PFSK-1 (cell line): ENCODE measurements around the gene C1orf159.
A peak's percentile ranks its signal among the peaks of the same experiment; 100 is the strongest.

ENCODE experiments used
- FOXP2 ChIP-seq: optimal IDR thresholded peaks from 2 replicates; pipeline ENCODE3; 2011; ENCODE audit warnings: borderline replicate concordance, control low read depth, inconsistent platforms; ENCODE audit not compliant: insufficient read depth; ENCODE audit errors: extremely low read length, extremely low read depth
- POLR2AphosphoS5 ChIP-seq: IDR thresholded peaks from 2 replicates; pipeline ENCODE4 v1.6.1; 2012; ENCODE audit warnings: low read depth, mild to moderate bottlenecking, control low read depth, low read length, moderate library complexity
- SIN3A ChIP-seq: IDR thresholded peaks from 2 replicates; pipeline ENCODE4 v1.6.1; 2012; ENCODE audit warnings: mild to moderate bottlenecking, low read length, moderate library complexity, borderline replicate concordance; ENCODE audit not compliant: insufficient read depth
- TAF1 ChIP-seq: IDR thresholded peaks from 2 replicates; pipeline ENCODE4 v1.6.1; 2012; ENCODE audit warnings: low read length, control low read depth, borderline replicate concordance; ENCODE audit not compliant: insufficient read depth
- TF ChIP-seq, protein P1 (sequence below), 2 experiments: IDR thresholded peaks; 2 replicates each; pipeline versions ENCODE4 v1.6.1 to v1.8.0; 2011 to 2012; ENCODE audit warnings: low read depth in 2 of 2, low read length in 2 of 2, control low read depth in 1 of 2, inconsistent platforms in 1 of 2, mild to moderate bottlenecking in 1 of 2, moderate library complexity in 1 of 2; ENCODE audit not compliant: insufficient read depth in 1 of 2

C1orf159 gene

GRCh38 chr1:1122981-1123480, 7.1 kb upstream of the C1orf159 start:
- TF ChIP-seq, protein P1, sequence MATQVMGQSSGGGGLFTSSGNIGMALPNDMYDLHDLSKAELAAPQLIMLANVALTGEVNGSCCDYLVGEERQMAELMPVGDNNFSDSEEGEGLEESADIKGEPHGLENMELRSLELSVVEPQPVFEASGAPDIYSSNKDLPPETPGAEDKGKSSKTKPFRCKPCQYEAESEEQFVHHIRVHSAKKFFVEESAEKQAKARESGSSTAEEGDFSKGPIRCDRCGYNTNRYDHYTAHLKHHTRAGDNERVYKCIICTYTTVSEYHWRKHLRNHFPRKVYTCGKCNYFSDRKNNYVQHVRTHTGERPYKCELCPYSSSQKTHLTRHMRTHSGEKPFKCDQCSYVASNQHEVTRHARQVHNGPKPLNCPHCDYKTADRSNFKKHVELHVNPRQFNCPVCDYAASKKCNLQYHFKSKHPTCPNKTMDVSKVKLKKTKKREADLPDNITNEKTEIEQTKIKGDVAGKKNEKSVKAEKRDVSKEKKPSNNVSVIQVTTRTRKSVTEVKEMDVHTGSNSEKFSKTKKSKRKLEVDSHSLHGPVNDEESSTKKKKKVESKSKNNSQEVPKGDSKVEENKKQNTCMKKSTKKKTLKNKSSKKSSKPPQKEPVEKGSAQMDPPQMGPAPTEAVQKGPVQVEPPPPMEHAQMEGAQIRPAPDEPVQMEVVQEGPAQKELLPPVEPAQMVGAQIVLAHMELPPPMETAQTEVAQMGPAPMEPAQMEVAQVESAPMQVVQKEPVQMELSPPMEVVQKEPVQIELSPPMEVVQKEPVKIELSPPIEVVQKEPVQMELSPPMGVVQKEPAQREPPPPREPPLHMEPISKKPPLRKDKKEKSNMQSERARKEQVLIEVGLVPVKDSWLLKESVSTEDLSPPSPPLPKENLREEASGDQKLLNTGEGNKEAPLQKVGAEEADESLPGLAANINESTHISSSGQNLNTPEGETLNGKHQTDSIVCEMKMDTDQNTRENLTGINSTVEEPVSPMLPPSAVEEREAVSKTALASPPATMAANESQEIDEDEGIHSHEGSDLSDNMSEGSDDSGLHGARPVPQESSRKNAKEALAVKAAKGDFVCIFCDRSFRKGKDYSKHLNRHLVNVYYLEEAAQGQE (IDR thresholded peaks at IDR 0.05; ENCODE audit: insufficient read depth in 1 of 2, low read depth in 2 of 2, low read length in 2 of 2): no peak
- no peak for TF ChIP-seq TAF1
- TF ChIP-seq POLR2AphosphoS5: no peak
- TF ChIP-seq FOXP2: no peak
- no peak for TF ChIP-seq SIN3A

GRCh38 chr1:1122078-1122811, 6.4 kb upstream of the C1orf159 start:
- TF ChIP-seq POLR2AphosphoS5 (no peak), FOXP2 (peak; percentile 58), TAF1 (no peak)
- TF ChIP-seq, protein P1 (IDR thresholded peaks at IDR 0.05; ENCODE audit: insufficient read depth in 1 of 2, low read depth in 2 of 2, low read length in 2 of 2): no peak

DNA sequence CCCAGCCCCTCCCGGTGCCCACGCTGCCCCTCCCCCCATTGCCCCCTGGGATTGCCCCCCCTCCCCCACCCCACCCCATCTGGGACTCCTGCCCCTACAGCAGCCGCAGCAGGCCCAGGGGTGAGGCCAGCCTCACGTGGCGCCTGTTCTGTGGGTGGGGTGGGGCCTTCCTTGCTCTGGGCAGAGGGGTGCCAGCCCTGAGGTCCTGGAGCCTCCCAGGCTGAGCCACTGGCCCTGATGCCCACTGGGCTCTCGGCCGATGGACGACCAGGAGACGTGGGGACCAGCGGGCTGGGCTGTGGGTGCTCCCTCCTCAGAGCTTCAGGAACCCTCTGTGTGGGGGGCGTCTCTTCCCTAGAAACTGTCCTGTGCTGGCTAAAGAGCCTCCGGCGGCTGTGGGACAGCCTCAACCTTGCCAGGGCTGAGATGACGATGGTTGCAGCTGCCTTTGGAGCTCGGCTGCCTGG, 5.8 kb upstream of the C1orf159 start:
- TF ChIP-seq TAF1: no peak
- no peak for TF ChIP-seq FOXP2
- TF ChIP-seq, protein P1 (IDR thresholded peaks at IDR 0.05; ENCODE audit: insufficient read depth in 1 of 2, low read depth in 2 of 2, low read length in 2 of 2): no peak
- TF ChIP-seq SIN3A: no peak

DNA sequence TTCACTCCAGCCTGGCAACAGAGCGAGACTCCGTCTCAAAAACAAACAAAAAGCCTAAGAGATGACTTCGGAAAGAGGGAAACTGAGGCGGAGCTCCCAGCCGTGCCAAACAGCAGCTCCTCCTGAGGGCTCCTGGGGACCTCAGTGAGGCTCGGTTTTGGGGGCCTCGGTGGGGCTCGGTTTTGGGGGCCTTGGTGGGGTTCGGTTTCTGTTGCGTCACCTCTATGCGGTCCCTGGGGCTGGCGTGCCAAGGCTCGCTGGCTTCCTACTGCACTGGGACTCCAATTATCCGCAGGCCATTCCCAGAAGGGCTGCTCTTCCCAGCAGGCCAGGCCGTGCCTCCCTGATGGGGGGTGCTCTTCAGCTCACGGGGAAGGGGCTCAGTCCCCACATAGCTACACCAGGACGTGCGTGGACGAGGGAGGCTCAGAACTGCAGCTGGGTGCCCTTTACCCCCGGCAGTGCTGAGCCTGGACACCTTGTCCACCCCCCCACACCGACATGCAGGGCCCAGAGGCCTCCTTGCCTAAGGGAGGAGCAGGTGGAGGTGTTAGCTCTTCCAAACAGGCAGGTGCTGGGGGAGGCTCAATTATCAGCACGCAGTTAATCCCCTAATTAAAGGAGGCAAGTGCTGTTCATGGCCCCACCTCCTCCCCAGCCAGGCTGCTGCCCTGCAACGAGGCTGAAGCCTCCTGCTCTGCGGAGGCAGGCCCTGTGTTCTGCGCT, 5.1 kb upstream of the C1orf159 start:
- TF ChIP-seq SIN3A (no peak), POLR2AphosphoS5 (no peak), TAF1 (no peak), FOXP2 (no peak)
- TF ChIP-seq, protein P1 (IDR thresholded peaks at IDR 0.05; ENCODE audit: insufficient read depth in 1 of 2, low read depth in 2 of 2, low read length in 2 of 2): no peak
